NCI-H146 treated with DMSO at 0.1 percent for 48 hours (cell line): ENCODE data around the gene FBXO9.
A peak's percentile ranks its signal among the peaks of the same experiment; 100 is the strongest.

ENCODE experiments used
- DNase-seq: peaks from one replicate; lab custom pipeline; 2025; ENCODE audit not compliant: unreplicated experiment; lab: John Stamatoyannopoulos, UW

The FBXO9 gene

GRCh38 chr6:53065266-53066076 lies at the start of gene FBXO9:
TSS of gene FBXO9 (plus strand) at chr6:53065404. CDS start at chr6:53065790, 386 bp downstream.
- DNase-seq: peak; percentile 56

DNA sequence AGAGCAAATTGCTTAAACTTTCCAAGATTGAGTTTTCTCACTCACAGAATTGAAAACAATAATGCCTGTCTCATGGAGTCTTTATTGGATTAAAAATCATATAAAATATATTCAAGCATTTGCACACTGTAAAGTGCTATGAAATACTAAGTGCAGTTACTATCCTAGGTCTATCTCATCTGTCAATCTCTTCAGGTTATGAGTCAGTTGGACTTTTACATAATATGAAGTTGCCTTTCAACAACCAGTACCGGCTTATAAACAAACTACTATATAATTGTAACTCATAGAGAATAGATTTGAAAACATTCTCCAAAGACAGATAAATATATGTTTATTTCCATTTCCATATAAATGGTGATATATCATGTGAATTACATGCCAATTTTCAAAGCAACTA lies 49.7 kb upstream of the FBXO9 start:
- no peak for DNase-seq

- DNase-seq: no peak
Observed at GRCh38 chr6:53018446-53018845, 46.8 kb upstream of the FBXO9 start.

DNA sequence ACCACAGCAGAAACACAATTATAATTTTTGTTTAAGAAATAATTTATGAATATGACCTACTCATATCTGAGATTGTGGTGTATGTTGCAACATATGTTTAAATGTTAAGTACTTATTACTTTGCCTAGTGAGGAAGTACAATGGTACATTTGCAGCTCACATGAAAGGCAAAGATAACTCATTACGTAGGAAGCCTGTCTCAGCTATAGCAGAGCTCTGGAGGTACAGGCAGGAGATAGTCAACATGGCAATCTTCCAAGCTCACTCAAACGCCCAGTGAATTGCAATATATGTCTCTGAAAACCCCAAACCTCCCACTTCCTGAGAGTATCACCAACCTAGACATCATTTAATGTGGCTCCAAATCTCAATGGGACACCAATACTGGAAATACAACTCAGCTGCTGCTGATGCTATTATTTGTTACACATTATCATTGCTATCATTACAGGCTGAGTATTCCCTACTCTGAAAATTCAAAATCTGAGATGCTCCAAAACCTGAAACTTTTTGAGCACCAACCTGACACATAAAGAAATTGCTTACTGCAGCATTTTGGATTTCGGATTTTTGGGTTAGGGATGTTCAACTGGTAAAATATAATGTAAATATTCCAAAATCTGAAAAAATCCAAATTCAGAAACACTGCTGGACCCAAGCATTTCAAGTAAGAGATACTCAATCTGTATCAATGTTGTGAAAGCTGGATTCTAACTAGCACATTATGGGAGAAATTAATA lies 45.0 kb upstream of the FBXO9 start:
- DNase-seq: no peak

GRCh38 chr6:53023323-53023722 lies 41.9 kb upstream of the FBXO9 start:
- no peak for DNase-seq

DNA sequence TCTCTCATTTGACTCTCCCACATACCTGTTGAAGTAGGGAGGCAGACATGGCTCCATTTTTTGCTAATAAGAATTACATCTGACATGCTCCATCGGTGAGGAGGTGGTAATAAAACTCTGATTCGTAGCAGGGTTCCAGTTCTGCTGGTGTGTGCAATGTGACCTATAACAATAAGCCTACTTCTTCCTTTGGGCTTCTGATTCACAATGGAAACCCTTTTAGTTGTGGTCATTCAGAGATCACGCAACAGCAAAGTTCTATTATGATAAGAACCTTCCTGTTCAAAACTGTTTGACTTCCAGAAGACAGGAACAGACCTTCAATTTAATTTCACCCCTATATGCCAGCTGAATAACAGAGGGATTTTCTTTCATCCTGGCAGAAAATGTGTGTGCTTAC lies 38.7 kb upstream of the FBXO9 start:
- DNase-seq: no peak

DNA sequence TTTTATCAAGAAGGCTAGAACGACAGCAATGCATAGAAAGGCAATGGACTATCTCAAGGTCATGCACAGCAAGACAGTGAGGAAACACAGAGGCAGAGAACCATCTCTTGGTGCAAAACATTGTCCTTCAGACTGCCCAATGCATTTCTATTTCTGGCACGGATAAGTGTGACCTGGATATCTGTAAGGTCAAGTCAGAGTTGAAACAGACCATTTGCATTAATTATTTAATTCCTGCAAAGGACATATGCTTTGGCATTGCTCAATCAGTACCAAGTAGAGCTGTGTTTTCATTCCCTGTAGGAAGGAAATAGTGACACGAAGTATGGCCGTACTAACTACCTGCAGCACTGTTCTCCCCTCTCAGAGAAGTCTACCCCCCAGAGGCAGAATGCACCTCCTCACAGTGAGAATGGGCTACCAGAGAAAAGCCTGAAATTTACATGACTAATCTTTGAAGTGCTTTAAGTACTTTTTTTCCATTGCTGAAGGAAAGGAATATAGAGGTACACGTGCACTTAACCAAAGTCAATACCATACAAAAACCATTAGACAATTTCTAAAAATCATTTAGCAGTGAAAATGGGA lies 38.0 kb upstream of the FBXO9 start:
- DNase-seq: no peak

GRCh38 chr6:53028467-53028866 lies 36.7 kb upstream of the FBXO9 start:
- DNase-seq: no peak

DNA sequence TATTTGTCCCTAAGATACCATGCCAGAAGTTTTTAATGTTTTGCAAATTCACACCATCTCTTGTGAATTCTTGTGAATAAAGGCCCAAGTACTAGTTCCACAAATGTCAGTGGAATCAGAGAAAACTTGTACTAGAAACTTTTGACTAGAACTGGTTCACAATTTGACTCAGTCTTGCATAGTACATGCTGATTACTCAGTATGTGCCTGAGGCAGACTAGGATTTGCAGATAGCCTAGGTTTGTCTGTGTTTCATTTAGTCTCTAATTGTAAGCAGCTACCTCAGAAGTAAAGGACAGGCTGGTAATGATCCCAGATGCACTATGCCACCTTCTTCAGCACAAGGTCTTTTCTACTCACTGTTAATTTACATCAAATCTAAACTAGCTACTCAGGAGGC lies 35.9 kb upstream of the FBXO9 start:
- DNase-seq: no peak

- peak; percentile 77 for DNase-seq
Observed at GRCh38 chr6:53029761-53030160, 35.4 kb upstream of the FBXO9 start.

DNA sequence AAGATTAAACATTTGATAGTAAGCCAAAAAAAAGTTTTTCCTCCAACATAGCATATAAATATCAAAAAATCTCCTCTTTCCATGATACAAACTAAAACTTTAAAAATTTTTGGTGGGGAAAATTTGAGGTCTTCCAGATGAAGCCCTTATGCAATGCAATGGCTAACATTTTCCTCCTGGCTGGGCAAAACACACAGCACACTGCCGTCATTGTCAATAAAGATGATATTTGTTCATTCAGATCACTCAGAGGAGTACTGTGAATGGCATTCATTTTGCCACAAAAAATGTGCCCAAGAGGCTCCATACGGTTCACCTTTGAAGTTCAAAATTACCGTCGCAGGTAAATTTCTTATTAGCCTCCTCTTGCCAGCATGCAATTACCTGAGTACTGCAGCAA lies 33.9 kb upstream of the FBXO9 start:
- DNase-seq: no peak

DNA sequence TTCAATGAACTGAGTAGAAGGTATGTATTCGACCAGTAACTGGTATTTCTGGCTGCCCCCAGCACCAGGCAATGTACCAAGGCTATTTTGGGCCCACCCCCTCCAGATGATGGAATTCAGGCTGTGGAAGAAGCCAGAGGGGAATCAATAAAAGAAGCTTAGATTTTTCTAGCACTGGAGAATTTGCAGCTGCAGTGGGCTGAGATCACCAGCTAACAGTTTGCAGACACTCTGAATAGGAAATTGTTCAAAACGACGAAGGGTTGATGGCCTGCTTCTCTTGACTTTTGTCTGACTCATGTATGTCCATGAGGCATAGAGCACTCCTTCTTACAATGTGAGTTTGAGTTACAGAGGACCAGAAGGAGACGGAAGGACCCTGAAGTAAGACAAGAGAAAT lies 32.4 kb upstream of the FBXO9 start:
- no peak for DNase-seq

- no peak for DNase-seq
Observed at GRCh38 chr6:53033764-53034163, 31.4 kb upstream of the FBXO9 start.

DNA sequence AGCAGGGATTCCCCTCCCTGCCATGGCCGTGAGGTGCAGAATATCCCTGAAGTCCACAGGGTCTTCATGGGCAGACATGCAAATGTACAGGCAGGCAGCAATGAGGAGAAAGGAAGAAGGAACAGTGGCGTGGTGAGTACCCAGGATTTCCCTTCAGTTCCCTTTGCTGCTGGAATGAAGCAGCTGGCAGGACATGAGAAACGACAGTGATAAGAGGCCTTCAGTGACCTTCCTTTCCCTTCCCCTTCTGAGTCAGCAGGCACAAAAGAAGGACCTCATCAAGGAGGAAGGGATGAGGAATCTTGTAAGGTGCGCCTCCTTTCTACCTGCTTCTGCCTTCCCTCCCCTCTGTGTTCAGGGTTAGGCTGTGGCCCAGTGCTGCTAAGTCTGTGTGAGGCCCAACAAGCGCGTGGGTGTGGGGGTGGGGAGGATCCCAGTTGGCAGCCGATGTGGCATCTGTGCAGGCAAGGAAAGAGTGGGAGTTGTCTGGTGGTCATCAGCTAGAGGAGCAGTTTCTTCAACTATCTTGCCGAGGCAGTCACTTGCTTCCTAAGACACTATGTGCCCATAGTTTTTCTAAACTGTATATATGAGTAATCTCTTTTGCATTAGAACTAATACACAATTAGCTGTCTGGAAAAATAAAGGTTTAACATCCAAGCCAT lies 29.5 kb upstream of the FBXO9 start:
- DNase-seq: no peak

- DNase-seq: no peak
Observed at GRCh38 chr6:53038141-53038540, 27.1 kb upstream of the FBXO9 start.

- no peak for DNase-seq
Observed at GRCh38 chr6:53038596-53038995, 26.6 kb upstream of the FBXO9 start.

- DNase-seq: no peak
Observed at GRCh38 chr6:53041356-53041755, 23.8 kb upstream of the FBXO9 start.

DNA sequence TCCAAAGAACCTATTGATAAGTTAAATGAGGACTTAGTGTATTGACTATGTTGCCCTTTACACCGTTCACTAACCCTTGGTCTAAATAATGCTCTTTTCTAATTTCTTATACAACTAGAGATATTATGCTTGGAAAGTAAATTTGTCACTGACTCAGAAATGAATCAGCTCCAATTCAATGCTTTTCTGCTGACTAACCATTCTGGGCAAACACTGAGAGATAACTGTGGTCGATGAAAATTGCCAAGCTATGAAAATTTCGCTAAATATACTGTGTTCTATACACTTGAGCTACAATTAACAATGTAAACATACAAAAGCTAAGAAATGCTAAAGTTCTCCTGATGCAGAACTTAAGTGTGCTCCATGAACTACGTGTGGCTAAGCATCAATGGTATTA lies 23.1 kb upstream of the FBXO9 start:
- no peak for DNase-seq

GRCh38 chr6:53043581-53043980 lies 21.6 kb upstream of the FBXO9 start:
- no peak for DNase-seq

- DNase-seq: no peak
Observed at GRCh38 chr6:53044071-53044470, 21.1 kb upstream of the FBXO9 start.

DNA sequence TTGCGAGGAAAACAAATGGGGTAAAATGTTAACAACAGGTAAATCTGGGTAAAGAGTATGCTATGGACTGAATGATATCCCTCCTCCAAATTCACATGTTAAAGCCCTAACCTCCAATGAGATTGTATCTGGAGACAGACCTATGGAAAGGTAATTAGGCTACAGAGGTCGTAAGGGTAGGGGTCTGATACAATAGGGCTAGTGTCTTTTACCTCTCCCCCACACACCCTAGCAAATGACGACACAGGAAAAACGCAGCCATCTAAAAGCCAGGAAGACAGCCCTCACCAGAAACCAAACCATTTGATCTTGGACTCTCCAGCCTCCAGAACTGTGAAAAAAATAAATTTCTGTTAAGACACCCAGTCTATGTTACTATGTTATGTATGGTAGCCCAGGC lies 20.6 kb upstream of the FBXO9 start:
- DNase-seq: no peak
